Osteoblast (primary cell): ENCODE data around the gene RHAG. TPM values are rescaled to one million over a fixed set of nuclear protein-coding genes. Genes with fewer than 3 reads are reported as not detected.

ENCODE experiments used
- DNase-seq: peaks from one replicate; pipeline ENCODE4 v3.0.0; 2011; ENCODE audit warnings: low spot score, mixed read lengths; ENCODE audit not compliant: insufficient read length; ENCODE audit errors: missing footprints
- H2AFZ ChIP-seq: 2 replicates; pipeline ENCODE4 v1.6.0; 2011; ENCODE audit warnings: mild to moderate bottlenecking, low read length
- H3K27ac ChIP-seq: 2 replicates; pipeline ENCODE4 v1.5.1; 2011; ENCODE audit warnings: mild to moderate bottlenecking, low read depth, low read length, moderate library complexity
- H3K27me3 ChIP-seq: 2 replicates; pipeline ENCODE4 v1.6.0; 2012; ENCODE audit warnings: mild to moderate bottlenecking, control low read depth, inconsistent platforms, low read length, moderate library complexity; ENCODE audit not compliant: insufficient read depth
- H3K36me3 ChIP-seq: 2 replicates; pipeline ENCODE4 v1.5.1; 2011; ENCODE audit warnings: mild to moderate bottlenecking, low read length, control low read depth, moderate library complexity; ENCODE audit not compliant: insufficient read depth
- H3K4me1 ChIP-seq: 2 replicates; pipeline ENCODE4 v1.5.1; 2011; ENCODE audit warnings: mild to moderate bottlenecking, low read length, control low read depth, moderate library complexity; ENCODE audit not compliant: insufficient read depth
- H3K4me2 ChIP-seq: 2 replicates; pipeline ENCODE4 v1.6.0; 2011; ENCODE audit warnings: mild to moderate bottlenecking, low read length; ENCODE audit not compliant: insufficient read depth
- H3K4me3 ChIP-seq: fragments of 200-600 bp; sonication (generic); 3 replicates; pipeline ENCODE4 v1.5.1; 2012; ENCODE audit warnings: mild to moderate bottlenecking, low read length, inconsistent platforms; ENCODE audit not compliant: insufficient read depth
- H3K79me2 ChIP-seq: 2 replicates; pipeline ENCODE4 v1.6.0; 2012; ENCODE audit warnings: mild to moderate bottlenecking, low read length, control low read depth, inconsistent platforms; ENCODE audit not compliant: insufficient read depth
- H3K9me3 ChIP-seq: 2 replicates; pipeline ENCODE4 v1.5.1; 2011; ENCODE audit warnings: low read depth, low read length, control low read depth
- H4K20me1 ChIP-seq: 2 replicates; pipeline ENCODE4 v1.6.0; 2012; ENCODE audit warnings: mild to moderate bottlenecking, low read length, control low read depth; ENCODE audit not compliant: insufficient read depth
- total RNA-seq: library from RNA; depleted of rRNA; stranded (reverse); fragments of >200 nt; gene quantifications from 2 replicates; pipeline ENCODE4 v1.2.3, GENCODE V29; 2012
- TF ChIP-seq, protein P1 (sequence below): IDR thresholded peaks from 2 replicates; pipeline ENCODE4 v1.5.1; 2011; ENCODE audit warnings: mild to moderate bottlenecking, low read depth, low read length, moderate library complexity; ENCODE audit errors: extremely low read depth

The RHAG gene
- total RNA-seq, 1 donor, result not detected

GRCh38 chr6:49579649-49580048 lies 57.0 kb downstream of the RHAG start:
- no peaks in the 10 kb centered on the region for H3K4me1 ChIP-seq
- no peaks in the 10 kb centered on the region for H3K79me2 ChIP-seq
- H3K27ac ChIP-seq, result no peak overlapping the region
- no peak overlapping the region for H3K4me3 ChIP-seq
- H3K9me3 ChIP-seq, result no peaks in the 10 kb centered on the region
- TF ChIP-seq, protein P1, sequence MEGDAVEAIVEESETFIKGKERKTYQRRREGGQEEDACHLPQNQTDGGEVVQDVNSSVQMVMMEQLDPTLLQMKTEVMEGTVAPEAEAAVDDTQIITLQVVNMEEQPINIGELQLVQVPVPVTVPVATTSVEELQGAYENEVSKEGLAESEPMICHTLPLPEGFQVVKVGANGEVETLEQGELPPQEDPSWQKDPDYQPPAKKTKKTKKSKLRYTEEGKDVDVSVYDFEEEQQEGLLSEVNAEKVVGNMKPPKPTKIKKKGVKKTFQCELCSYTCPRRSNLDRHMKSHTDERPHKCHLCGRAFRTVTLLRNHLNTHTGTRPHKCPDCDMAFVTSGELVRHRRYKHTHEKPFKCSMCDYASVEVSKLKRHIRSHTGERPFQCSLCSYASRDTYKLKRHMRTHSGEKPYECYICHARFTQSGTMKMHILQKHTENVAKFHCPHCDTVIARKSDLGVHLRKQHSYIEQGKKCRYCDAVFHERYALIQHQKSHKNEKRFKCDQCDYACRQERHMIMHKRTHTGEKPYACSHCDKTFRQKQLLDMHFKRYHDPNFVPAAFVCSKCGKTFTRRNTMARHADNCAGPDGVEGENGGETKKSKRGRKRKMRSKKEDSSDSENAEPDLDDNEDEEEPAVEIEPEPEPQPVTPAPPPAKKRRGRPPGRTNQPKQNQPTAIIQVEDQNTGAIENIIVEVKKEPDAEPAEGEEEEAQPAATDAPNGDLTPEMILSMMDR, result no peak
- H2AFZ ChIP-seq, result no peak overlapping the region
- H3K27me3 ChIP-seq, result no peaks in the 10 kb centered on the region
- H3K4me2 ChIP-seq, result no peak overlapping the region
- H4K20me1 ChIP-seq, result no peaks in the 10 kb centered on the region
- no peaks in the 10 kb centered on the region for H3K36me3 ChIP-seq
- no peak for DNase-seq

DNA sequence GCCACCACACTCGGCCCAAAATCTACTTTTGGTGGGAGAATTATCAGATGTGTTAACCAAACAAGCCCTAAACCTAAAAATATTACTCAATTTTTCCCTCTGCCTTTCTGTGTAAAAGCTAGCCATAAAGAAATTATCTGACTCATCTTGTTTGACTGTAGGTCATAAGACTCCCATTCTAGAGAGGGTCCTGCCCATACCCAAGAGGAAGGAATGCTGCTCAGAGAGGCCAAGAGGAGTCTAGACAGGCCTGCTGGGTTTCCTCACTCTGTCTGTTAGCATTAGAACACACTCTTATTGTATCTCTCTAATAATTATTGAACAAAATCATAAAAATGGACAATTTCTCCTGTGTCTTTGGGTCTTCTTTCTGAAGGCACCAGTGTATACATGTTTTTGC lies 60.0 kb downstream of the RHAG start:
- H3K4me3 ChIP-seq, result no peak overlapping the region
- DNase-seq, result no peak
- TF ChIP-seq, protein P1, result no peak

DNA sequence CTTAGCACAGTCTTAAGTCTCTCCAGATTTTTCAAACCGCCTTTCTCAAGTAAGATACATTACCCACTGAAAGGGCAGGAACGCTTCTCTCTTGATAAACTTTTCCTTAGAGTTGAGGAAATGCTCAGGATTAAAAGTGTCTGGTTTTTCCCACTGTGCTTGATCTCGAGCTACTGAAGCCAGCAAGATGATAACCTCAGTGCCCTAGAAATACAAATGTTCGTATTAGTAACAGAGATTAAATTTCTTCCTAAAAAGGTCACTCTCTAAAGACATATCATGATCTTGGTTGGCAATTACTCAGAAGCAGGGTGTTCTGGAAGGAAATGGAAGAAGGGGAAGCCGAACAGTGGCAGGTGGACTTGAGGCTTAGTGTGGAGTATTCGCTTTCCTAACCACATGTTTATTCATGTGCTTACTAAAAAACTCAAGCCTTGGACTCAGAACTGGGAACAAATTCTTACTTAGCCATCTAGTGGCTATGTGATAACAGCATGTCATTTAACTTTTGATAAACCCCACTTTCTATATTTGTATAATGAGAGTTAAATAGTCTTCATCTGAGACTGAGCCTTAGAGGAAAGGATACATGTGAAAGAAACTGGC lies 66.1 kb downstream of the RHAG start:
- no peak for DNase-seq
- Histone ChIP-seq H4K20me1 (no peaks in the 10 kb centered on the region), H3K27ac (no peak overlapping the region), H3K79me2 (no peaks in the 10 kb centered on the region), H3K4me3 (no peak overlapping the region), H3K27me3 (no peaks in the 10 kb centered on the region), H3K4me1 (no peaks in the 10 kb centered on the region), H3K9me3 (no peaks in the 10 kb centered on the region), H2AFZ (no peak overlapping the region), H3K4me2 (no peak overlapping the region), H3K36me3 (no peaks in the 10 kb centered on the region)
- TF ChIP-seq, protein P1, result no peak

More for the DNA sequence above, 60.0 kb downstream of the RHAG start:
- H3K27me3 ChIP-seq, result no peaks in the 10 kb centered on the region
- H2AFZ ChIP-seq, result no peak overlapping the region
- H3K79me2 ChIP-seq, result no peaks in the 10 kb centered on the region
- H3K9me3 ChIP-seq, result no peaks in the 10 kb centered on the region
- no peaks in the 10 kb centered on the region for H3K4me1 ChIP-seq
- H3K4me2 ChIP-seq, result no peak overlapping the region
- no peaks in the 10 kb centered on the region for H4K20me1 ChIP-seq
- H3K27ac ChIP-seq, result no peak overlapping the region
- H3K36me3 ChIP-seq, result no peaks in the 10 kb centered on the region

DNA sequence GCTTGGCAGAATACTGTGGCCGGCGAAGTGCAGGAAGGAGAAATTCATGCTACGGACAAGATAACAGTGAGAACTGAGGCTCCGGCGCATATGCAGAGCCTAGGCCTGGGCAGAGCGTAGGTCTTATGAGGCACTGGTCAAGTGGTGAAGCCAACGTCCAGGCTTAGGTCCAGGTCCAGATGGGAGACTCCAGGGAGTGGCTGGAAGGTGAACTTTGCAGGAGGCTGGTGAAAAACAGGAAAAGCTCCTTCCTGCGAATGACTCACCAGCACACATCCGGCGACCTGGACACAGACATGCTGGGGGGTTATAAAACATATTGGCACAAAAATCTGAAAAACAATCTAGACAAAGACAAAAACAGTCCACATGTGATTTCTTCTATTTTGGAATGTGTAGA lies 70.8 kb downstream of the RHAG start:
- Histone ChIP-seq H3K4me2 (no peak overlapping the region), H2AFZ (no peak overlapping the region), H4K20me1 (no peaks in the 10 kb centered on the region), H3K27ac (no peak overlapping the region), H3K27me3 (no peaks in the 10 kb centered on the region), H3K4me1 (no peaks in the 10 kb centered on the region), H3K79me2 (no peaks in the 10 kb centered on the region), H3K4me3 (no peak overlapping the region), H3K9me3 (no peaks in the 10 kb centered on the region), H3K36me3 (no peaks in the 10 kb centered on the region)
- TF ChIP-seq, protein P1, result no peak
- no peak for DNase-seq
